OCI-LY1 (cell line): ENCODE data around the gene STXBP6.

ENCODE experiments used
- EZH2 ChIP-seq: fragments of 200-600 bp; sonication (generic), shearing (Covaris generic); IDR thresholded peaks from 2 replicates; pipeline ENCODE4 v1.8.0; 2017; ENCODE audit warnings: borderline replicate concordance, mixed run types, mild to moderate bottlenecking, antibody characterized with exemption, low read length, moderate library complexity, mixed read lengths
- TF ChIP-seq, protein P1 (sequence below): fragments of 200-600 bp; sonication (generic), shearing (Covaris generic); IDR thresholded peaks from 2 replicates; pipeline ENCODE4 v1.5.1; 2017; ENCODE audit warnings: mild to moderate bottlenecking, antibody characterized with exemption, low read length, moderate library complexity, mixed read lengths

DNA sequence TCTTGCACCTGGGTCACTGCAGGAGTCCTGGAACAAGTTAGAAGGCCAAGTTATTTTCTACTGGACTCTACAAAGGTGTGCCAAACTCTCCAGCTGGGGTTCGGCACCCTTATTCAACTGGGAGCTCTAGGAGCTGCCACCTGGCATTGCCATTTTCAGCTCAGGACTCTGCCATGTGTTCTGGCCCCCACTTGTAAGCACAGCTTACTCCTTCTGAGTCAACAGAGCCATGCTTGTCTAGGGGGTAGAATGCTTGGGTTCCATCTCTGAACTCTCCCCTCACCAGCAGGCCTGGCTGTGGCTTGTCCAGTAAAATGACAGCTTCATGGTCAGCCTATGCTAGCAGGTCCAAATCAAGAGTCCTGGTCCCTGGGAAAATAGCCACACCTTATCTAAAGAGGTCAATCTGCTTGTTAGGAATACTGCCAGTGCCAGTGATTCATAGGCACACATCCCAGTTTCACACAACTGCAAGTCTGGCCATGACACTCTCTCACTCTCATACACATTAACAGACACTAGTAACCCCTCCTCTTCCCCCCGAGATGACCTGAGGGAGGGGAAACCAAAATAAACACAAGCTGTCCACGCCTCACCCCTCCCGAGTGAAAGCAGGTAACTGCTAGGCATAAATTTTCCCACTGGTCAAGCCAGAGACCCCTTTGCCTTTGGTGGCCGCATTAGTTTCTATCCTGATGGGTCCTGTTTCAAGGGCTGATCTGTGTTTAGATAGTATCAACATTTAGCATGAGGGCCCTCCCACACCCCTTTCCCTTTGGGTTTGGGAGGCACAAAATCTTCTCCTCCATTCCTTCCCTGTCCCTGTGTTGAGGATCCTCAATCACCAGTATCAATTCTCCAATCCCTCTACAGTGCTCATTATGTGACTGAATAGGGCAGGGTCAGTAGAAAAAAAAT lies 233.7 kb downstream of the STXBP6 start:
- TF ChIP-seq, protein P1, sequence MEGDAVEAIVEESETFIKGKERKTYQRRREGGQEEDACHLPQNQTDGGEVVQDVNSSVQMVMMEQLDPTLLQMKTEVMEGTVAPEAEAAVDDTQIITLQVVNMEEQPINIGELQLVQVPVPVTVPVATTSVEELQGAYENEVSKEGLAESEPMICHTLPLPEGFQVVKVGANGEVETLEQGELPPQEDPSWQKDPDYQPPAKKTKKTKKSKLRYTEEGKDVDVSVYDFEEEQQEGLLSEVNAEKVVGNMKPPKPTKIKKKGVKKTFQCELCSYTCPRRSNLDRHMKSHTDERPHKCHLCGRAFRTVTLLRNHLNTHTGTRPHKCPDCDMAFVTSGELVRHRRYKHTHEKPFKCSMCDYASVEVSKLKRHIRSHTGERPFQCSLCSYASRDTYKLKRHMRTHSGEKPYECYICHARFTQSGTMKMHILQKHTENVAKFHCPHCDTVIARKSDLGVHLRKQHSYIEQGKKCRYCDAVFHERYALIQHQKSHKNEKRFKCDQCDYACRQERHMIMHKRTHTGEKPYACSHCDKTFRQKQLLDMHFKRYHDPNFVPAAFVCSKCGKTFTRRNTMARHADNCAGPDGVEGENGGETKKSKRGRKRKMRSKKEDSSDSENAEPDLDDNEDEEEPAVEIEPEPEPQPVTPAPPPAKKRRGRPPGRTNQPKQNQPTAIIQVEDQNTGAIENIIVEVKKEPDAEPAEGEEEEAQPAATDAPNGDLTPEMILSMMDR, result no peak
- TF ChIP-seq EZH2, result no peak
